Measurements from ENCODE around the gene CH25H. TPM values are rescaled to one million over a fixed set of nuclear protein-coding genes. Genes with fewer than 3 reads are reported as not detected.
"Not testable (repeated sequence)": the region's sequence is repeated elsewhere in the genome, so short reads cannot be mapped to it uniquely, and the experiment has no call there.

The CH25H gene, protein sequence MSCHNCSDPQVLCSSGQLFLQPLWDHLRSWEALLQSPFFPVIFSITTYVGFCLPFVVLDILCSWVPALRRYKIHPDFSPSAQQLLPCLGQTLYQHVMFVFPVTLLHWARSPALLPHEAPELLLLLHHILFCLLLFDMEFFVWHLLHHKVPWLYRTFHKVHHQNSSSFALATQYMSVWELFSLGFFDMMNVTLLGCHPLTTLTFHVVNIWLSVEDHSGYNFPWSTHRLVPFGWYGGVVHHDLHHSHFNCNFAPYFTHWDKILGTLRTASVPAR
- total RNA-seq = 1 to 10 TPM in 1 of 3 donors, under 1 TPM in 2; 0.80 to 1.2 (median 0.84) TPM
- long read RNA-seq, donor 1 = 0 reads
- long read RNA-seq, donor 2 = 0 reads

DNA sequence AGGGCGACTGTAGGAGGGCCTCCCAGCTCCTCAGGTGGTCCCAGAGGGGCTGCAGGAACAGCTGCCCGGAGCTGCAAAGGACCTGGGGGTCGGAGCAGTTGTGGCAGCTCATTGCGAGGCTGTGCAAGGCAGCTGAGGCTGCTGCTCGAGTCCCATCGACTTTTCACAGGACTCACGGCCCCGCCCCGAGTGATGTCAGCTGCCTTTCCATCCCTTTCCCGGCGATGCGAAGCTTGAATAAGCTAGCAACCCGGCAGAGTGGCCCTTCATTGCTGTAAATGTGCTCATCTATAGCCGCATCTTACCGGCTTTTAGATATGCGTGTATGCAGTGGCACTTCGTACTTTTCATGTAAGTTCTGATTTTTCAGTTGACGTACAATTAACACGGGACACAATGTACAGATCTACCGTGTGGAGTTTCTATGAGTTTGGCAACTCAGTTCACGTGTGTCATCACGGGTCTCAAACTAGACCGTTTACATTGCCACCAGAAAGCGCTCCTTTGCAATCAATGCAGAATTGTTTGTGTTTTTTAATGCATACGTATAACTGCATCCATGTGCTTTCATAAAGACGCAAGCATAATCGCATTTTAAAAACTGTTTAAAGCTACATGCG is at the start of gene CH25H:
Gene CH25H (minus strand): TSS at position 137 of the 620 bp plus-strand sequence. CDS start 25 bp downstream, at position 112.
- Histone ChIP-seq H3K4me3 (no peak within 1 kb of the TSS), H3K4me1 (ENCODE audit: low read depth) (peaks cover 19% of the 10 kb centered on the region), H3K9me3 (no peaks in the 10 kb centered on the region), H3K36me3 (ENCODE audit: low read depth) (no peaks in the 10 kb centered on the region)
- DNase-seq (peak; percentile 74 to 77 (median 76)), ATAC-seq (peak; percentile 79)
- intact Hi-C loops (cut with DNase I, micrococcal nuclease) = no loop called here
- TF ChIP-seq, protein P1, sequence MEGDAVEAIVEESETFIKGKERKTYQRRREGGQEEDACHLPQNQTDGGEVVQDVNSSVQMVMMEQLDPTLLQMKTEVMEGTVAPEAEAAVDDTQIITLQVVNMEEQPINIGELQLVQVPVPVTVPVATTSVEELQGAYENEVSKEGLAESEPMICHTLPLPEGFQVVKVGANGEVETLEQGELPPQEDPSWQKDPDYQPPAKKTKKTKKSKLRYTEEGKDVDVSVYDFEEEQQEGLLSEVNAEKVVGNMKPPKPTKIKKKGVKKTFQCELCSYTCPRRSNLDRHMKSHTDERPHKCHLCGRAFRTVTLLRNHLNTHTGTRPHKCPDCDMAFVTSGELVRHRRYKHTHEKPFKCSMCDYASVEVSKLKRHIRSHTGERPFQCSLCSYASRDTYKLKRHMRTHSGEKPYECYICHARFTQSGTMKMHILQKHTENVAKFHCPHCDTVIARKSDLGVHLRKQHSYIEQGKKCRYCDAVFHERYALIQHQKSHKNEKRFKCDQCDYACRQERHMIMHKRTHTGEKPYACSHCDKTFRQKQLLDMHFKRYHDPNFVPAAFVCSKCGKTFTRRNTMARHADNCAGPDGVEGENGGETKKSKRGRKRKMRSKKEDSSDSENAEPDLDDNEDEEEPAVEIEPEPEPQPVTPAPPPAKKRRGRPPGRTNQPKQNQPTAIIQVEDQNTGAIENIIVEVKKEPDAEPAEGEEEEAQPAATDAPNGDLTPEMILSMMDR (IDR thresholded peaks at IDR 0.05) = no peak

DNA sequence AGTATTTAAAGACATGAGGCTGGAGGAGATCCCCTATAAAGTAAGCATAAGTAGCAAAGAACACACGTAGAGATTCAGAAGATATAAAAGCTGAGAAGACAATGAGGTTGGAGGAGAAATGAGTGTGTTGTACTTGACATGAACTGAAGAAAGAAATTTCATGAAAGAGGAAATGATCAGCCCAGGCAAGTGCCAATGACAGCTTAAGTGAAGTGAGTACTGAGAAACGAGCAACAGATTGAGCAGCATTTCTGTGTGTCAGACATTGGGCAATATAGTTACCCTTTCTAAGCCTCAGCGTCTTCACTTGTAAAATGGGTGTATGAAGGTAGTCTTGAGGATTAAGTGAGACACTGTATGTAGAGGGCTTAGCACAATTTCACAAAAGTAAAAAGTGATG is 49.2 kb upstream of the CH25H start:
- TF ChIP-seq, protein P1 (IDR thresholded peaks at IDR 0.05) = no peak
- intact Hi-C loops (cut with DNase I, micrococcal nuclease) = loop anchor here (10.0 kb wide), 2 partner anchors 158 to 308 kb away; partner anchors contain the start of gene IFIT5 (in 1 of the 2)
- Histone ChIP-seq H3K36me3 (ENCODE audit: low read depth) (no peaks in the 10 kb centered on the region), H3K9me3 (peaks cover 7% of the 10 kb centered on the region), H3K4me1 (ENCODE audit: low read depth) (no peaks in the 10 kb centered on the region), H3K4me3 (no peak overlapping the region)
- DNase-seq (no peak), ATAC-seq (no peak)

DNA sequence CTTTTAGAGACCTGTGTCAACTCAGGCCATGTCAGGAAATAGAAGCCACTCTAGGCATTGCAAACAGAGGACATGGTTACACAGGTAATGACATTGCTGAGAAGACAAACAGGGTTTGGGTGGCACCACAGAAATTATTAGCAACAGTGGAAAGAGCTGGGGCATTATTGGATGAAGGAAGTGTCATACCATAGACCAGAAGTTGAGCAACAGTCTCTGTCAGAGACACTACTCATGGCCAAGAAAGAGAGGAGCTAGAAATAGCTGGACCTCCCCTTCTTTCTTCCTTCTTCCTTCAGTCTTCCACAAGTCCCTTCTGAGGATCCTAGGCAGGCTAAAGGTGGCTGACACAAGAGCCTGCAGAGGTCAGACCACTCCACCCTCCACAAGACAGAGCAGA is 48.7 kb upstream of the CH25H start:
- ATAC-seq = no peak
- no peaks in the 10 kb centered on the region for H3K4me1 ChIP-seq (ENCODE audit: low read depth)
- intact Hi-C loops (cut with DNase I, micrococcal nuclease) = loop anchor here (10.0 kb wide), 2 partner anchors 159 to 309 kb away; partner anchors contain the start of gene IFIT5 (in 1 of the 2)
- DNase-seq = no peak
- H3K9me3 ChIP-seq = peaks cover 7% of the 10 kb centered on the region
- TF ChIP-seq, protein P1 (IDR thresholded peaks at IDR 0.05) = no peak
- H3K4me3 ChIP-seq = no peak overlapping the region
- no peaks in the 10 kb centered on the region for H3K36me3 ChIP-seq (ENCODE audit: low read depth)

DNA sequence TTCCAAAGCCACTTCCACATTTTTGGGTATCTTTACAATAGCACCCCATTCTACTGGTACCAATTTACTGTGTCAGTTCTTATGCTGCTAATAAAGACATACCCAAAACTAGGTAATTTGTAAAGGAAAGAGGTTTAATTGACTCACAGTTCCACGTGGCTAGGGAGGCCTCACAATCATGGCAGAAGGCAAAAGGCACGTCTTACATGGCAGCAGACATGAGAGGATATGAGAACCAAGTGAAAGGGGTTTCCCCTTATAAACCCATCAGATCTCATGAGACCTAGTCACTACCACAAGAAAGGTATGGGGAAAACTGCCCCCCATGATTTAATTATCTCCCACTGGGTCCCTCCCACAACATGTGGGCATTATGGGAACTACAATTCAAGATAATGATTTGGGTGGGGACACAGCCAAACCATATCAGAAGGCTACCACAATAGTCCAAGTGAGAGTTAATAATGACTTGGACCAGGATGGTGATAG is 48.0 kb upstream of the CH25H start:
- not testable (repeated sequence) for DNase-seq; H3K4me3 ChIP-seq; H3K36me3 ChIP-seq (ENCODE audit: low read depth); H3K4me1 ChIP-seq (ENCODE audit: low read depth); ATAC-seq; H3K9me3 ChIP-seq
- intact Hi-C loops (cut with DNase I, micrococcal nuclease) = loop anchor here (10.0 kb wide), 2 partner anchors 160 to 310 kb away; partner anchors contain the start of gene IFIT5 (in 1 of the 2)

DNA sequence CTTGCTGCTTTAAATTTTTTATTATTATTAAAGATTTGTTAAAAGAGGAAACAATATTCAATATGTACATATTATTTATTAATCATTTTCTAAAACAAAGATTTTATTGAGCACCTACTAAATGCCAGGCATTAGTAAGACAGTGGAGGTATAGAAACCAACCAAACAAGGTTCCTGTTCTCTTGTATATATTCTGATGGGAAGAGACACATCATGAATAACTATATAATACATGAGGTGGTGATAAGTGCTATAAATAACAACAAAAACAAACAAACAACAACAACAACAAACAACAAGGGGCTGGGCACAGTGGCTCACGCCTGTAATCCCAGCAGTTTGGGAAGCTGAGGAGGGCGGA is 45.1 kb upstream of the CH25H start:
- Histone ChIP-seq H3K9me3 (peaks cover 7% of the 10 kb centered on the region), H3K36me3 (ENCODE audit: low read depth) (no peaks in the 10 kb centered on the region), H3K4me3 (no peak overlapping the region), H3K4me1 (ENCODE audit: low read depth) (no peaks in the 10 kb centered on the region)
- ATAC-seq = no peak
- DNase-seq = no peak
- intact Hi-C loops (cut with DNase I, micrococcal nuclease) = loop anchor here (10.0 kb wide), 2 partner anchors 163 to 313 kb away; partner anchors contain the start of gene IFIT5 (in 1 of the 2)
- TF ChIP-seq, protein P1 (IDR thresholded peaks at IDR 0.05) = no peak
